GM19351 (cell line): ENCODE measurements around the gene ALB.

ENCODE experiments used
- ATAC-seq: cut with Tn5 transposase; IDR thresholded peaks from one replicate; pipeline ENCODE4 v1.9.1; 2021; ENCODE audit warnings: mild to moderate bottlenecking, moderate library complexity; ENCODE audit not compliant: unreplicated experiment

ALB gene

DNA sequence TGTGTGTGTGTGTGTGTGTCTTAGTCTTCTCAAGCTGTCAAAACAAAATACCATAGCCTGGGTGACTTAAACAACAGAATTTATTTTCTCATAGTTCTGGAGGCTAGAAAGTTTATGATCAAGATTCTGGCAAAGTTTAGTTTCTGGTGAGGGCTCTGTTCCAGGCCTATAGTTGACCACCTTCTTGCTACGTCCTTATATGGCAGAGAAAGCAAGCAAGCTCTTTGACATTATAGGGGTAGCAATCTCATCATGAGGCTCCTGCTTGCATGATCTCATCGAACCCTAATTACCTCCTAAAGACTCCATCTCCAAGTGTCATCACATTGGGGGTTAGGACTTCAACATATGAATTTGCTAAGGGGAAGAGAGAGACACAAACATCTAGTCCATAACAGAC, 25.0 kb downstream of the ALB start:
- no peak for ATAC-seq

DNA sequence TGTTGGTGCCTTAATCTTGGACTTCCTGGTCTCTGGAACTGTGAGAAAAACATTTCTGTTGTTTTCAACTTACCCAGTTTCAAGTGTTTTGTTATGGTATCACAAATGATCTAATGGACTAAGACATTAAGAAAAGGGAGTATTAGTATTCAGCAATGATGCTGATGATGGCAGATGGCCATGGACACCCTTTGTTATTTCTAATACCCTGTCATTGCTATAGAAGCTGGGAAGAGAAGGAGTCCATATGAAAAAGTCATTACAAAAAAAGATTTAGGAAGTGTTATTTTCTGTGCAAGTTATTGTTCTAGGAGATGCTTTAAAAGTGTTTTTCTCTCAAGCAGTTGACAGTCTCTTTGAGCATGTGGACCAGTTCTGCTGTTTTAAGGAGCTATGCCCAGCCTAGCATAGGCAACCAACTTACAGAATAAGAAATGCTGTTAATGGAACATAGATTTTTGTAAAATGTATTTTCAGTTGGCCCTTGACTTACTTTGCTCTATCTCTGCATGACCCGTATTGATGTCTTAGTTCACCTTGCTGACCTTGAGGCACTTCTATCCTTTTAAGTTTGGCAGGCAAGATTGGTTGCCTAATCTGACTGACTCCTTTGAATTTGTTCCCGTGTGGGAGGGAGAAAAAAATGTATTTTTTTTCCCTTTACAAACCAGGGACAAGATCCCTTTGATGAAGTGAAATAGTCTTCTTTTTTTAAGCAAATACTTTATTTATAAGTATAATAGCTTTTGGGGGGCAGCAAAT, 25.9 kb downstream of the ALB start:
- no peak for ATAC-seq

DNA sequence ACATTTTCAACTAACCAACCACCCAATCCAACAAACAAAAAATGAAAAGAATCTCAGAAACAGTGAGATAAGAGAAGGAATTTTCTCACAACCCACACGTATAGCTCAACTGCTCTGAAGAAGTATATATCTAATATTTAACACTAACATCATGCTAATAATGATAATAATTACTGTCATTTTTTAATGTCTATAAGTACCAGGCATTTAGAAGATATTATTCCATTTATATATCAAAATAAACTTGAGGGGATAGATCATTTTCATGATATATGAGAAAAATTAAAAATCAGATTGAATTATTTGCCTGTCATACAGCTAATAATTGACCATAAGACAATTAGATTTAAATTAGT, 27.7 kb downstream of the ALB start:
- no peak for ATAC-seq

DNA sequence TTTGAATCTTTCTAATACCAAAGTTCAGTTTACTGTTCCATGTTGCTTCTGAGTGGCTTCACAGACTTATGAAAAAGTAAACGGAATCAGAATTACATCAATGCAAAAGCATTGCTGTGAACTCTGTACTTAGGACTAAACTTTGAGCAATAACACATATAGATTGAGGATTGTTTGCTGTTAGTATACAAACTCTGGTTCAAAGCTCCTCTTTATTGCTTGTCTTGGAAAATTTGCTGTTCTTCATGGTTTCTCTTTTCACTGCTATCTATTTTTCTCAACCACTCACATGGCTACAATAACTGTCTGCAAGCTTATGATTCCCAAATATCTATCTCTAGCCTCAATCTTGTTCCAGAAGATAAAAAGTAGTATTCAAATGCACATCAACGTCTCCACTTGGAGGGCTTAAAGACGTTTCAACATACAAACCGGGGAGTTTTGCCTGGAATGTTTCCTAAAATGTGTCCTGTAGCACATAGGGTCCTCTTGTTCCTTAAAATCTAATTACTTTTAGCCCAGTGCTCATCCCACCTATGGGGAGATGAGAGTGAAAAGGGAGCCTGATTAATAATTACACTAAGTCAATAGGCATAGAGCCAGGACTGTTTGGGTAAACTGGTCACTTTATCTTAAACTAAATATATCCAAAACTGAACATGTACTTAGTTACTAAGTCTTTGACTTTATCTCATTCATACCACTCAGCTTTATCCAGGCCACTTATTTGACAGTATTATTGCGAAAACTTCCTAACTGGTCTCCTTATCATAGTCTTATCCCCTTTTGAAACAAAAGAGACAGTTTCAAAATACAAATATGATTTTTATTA, 28.3 kb downstream of the ALB start:
- ATAC-seq: no peak

DNA sequence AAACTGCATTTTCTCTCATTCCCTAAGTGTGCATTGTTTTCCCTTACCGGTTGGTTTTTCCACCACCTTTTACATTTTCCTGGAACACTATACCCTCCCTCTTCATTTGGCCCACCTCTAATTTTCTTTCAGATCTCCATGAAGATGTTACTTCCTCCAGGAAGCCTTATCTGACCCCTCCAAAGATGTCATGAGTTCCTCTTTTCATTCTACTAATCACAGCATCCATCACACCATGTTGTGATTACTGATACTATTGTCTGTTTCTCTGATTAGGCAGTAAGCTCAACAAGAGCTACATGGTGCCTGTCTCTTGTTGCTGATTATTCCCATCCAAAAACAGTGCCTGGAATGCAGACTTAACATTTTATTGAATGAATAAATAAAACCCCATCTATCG, 29.1 kb downstream of the ALB start:
- no peak for ATAC-seq

DNA sequence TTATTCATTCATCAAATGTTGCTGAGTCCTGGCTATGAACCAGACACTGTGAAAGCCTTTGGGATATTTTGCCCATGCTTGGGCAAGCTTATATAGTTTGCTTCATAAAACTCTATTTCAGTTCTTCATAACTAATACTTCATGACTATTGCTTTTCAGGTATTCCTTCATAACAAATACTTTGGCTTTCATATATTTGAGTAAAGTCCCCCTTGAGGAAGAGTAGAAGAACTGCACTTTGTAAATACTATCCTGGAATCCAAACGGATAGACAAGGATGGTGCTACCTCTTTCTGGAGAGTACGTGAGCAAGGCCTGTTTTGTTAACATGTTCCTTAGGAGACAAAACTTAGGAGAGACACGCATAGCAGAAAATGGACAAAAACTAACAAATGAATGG, 30.2 kb downstream of the ALB start:
- peak; percentile 89 for ATAC-seq

DNA sequence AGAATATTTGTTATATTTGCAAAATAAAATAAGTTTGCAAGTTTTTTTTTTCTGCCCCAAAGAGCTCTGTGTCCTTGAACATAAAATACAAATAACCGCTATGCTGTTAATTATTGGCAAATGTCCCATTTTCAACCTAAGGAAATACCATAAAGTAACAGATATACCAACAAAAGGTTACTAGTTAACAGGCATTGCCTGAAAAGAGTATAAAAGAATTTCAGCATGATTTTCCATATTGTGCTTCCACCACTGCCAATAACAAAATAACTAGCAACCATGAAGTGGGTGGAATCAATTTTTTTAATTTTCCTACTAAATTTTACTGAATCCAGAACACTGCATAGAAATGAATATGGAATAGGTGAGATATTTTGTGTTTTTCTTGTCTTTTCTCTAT, 31.9 kb downstream of the ALB start, which contains the start of gene AFP:
Gene AFP, plus strand, starts transcription at position 238 of the 400 bp plus-strand sequence. Its CDS starts 42 bp downstream, at position 280.
- ATAC-seq: no peak

DNA sequence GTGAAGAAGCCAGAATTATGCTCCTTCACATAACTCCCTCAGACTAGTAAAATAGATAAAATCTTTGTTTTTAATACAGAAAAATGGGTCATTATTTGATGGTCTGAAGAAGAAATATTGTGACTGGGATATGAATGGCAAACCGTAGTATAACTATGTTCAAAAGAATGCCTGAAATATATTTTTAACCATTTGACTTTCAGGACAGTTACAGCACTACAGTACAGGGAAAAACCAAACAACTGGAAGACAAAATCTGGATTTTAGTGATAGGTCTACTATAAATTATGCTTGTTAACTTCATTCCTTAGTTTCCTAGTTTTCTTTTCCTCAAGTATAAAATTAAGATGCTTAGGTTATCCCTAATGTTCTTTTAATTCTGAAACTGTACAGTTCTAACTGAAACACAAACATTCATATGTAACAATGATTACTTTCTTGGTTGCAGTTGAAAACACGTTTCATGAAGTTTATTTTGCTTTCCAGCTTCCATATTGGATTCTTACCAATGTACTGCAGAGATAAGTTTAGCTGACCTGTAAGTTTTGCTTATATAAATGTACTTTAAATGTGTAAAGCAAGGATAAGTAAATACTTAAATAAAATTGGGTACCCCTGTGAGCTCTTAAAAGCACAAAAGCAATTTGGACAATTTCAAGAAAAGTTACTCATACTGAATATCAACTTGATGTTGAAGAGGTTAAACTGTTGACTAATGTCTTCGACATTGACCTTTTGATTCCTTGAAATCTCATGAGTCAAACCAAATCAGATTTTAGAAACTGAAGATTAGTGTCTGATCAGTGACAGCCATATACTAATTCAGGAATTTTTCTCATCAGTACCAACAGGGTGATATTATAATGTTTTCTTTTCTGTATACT, 32.8 kb downstream of the ALB start:
- no peak for ATAC-seq

DNA sequence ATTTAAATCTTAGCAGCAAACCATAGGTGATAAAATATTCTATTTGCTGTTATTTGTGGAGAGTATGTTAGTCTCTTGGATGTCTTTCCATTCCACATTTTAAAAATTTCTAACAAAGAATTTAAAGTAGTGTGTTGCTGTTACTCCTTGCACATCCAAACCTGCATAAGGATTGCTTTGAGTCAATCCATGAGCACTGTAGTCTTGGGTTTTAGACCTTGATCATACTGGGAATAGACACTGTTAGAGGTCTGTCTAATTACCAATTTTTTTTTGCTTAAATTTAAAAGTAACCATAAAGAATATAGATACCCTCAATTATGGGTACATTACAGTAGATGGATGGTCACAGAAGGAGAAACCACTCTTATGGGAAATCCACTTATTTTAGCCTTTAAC, 33.5 kb downstream of the ALB start:
- no peak for ATAC-seq

DNA sequence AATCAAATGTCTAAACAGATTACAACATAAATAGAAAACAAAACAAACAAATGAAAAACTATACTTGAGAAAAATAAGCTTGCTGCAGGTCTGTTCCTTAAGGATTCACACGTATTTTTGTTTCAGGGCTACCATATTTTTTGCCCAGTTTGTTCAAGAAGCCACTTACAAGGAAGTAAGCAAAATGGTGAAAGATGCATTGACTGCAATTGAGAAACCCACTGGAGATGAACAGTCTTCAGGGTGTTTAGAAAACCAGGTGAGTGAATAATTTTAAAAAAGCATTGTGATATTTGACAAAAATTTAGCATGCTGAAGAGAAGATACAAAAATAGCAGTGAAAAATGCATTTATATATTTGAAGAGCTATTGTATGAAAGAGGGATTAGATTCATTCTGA, 34.0 kb downstream of the ALB start:
- no peak for ATAC-seq

DNA sequence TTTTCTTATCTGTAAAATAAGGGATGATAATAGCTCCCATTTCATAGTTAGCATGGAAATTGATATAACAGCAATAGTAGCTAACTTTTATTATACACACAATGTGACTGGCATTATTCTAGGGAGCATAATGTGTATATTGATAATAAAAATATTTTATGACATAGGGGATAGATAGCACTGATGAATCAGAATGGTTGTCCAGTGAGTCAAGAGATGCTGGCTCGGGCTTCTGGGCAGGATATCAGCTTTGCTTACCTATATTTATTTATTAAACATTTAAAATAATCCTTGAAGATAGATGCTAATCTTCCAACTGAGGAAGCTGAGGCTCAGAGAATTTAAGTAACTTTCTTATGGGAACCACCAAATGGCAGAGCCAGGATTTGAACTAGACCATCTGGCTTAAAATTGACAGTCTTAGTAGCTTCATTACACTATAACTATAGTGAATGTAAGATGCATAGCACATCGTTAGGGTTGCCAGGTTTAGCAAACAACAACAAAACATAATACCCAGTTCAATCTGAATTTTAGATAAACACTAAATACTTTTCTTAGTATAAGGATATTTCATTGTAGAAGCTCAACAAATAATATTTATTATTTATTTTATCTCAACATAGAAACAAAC, 34.6 kb downstream of the ALB start:
- ATAC-seq: no peak

DNA sequence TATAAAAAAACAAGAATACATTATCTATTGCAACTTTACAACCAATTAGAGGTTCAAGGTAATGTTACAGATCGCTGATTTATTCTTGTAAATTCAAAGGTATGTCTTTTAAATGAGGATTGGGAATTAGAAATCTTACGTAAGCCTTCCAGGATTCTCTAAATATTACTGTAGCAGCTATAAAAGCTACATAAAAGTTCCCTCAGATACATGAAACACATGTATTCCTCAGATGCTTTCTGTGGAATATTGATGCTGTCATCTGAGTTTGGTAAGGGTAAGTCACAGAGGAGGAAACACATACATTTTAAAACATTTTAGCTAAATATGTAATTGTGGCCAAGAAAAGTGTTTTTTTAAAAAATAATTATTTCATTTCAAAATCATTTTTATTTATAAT, 35.4 kb downstream of the ALB start:
- ATAC-seq: no peak

DNA sequence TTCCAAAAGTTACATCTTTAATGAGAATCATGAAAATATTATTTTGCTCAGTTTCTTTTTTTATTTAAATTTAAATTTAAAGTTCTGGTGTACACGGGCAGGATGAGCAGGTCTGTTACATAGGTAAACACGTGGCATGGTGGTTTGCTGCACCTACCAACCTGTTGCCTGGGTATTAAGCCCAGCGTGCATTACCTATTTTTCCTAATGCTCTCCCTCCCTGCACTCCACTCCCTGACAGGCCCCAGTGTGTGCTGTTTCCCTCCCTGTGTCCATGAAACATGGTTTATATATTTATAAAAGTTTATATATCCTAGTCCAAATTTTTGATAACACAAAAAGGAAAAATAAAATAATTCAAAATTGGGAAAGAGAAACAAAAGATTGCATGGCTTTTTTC, 35.9 kb downstream of the ALB start:
- ATAC-seq: no peak

DNA sequence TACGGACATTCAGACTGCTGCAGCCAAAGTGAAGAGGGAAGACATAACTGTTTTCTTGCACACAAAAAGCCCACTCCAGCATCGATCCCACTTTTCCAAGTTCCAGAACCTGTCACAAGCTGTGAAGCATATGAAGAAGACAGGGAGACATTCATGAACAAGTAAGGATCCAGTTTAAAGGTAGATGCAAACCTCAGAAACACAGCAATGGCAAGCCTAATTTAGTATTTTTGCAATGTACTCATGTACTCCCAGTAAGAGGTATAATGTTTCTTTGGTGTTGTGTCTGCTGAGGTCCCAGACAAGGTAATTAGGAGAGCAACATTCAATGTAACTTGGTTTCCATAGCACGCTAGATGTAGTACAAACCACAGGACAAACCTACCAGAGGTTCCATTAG, 36.6 kb downstream of the ALB start:
- ATAC-seq: no peak

DNA sequence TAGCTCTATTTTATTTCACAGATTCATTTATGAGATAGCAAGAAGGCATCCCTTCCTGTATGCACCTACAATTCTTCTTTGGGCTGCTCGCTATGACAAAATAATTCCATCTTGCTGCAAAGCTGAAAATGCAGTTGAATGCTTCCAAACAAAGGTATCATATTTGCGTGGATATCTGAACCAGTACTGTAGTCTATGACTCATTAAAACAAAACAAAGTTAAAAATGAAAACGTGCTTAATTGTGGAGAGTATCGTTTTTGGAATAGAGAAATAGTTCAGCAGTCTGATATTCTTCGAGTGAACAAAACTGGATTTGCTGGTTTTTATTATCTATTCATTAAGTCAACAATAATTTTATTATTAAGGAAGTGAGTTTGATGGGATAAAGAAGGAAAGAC, 38.2 kb downstream of the ALB start:
- no peak for ATAC-seq

DNA sequence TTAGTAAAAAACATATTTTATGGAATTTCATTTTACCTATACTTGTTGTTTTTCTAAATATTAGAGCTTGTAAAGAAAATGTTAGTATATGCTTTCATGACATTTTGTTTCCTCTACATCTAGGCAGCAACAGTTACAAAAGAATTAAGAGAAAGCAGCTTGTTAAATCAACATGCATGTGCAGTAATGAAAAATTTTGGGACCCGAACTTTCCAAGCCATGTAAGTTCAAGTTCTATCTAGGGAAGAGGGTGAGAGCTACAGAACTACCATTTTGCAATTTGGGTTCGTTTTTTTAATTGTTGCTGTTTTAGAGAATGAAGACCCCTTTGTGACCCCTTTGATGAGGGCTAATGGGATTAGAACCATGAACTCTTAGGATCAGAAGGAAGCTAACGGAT, 39.1 kb downstream of the ALB start:
- ATAC-seq: no peak

DNA sequence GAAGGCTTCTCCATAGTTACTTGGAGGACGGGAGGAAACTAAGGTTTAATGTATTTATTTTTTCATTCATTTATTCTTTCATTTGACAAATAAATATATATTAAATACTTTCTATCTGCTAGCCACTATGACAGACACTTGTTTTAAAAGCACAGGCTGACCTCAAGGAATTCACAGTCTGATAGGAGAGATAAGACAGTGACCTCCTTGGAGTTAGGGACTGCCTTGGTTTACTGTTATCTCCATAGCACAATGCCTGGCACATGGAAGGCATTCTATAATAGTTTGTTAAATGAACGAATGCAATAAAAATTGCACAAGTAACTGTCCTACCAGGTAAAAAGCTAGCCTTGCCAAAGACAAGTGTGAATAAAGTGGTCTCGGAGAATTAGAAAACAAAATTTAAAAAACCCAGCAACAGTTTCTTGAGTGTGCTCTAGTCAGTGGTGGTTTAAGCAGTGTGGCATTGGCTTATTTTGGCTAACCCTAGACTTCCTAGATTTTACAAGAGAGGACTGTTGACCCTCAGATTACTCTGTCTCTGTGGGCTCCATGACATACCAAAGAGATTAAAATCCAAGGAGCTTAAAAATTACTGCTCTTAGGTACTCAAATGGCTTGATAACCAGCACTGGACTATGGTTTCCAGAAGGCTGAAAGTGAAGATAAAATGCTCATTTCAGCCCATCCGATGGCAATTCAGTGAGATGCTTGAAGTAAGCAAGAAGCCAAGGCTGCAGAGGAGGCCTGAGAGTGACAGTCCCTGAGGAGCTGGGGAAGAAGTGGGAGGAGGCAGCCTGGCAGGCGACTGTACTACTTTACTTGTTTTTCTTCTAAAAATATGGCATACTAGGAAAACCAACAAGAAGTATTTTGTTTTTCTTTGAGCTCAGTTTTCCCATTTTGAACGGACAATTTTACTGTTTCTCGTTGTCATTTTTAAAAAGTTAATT, 41.6 kb downstream of the ALB start:
- ATAC-seq: no peak

DNA sequence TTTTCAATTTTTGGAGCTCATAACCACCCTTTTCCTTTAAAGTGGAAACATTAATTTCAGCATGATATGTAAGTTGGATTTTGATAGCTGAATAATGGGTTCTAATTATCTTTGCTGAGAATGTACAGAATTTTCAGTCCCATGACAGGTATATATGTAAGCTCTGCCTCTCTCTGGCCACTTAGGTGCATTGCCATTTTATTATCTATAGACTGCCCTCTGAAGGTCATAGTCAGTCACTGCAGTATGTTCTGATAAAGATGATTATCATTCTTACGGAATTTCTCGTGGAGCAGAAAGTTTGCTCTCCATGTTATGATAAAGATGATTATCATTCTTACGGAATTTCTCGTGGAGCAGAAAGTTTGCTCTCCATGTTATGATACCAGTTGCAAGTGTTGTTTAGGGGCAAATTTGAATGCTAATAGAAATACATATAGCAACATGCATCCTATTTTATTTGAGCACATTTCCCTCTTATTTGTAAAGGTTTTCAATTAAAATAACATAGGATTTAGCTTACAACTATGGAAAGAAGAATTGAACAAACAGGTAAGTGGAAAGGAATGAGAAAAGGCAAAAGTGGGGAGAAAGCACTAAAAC, 42.4 kb downstream of the ALB start:
- peak; percentile 100 for ATAC-seq

DNA sequence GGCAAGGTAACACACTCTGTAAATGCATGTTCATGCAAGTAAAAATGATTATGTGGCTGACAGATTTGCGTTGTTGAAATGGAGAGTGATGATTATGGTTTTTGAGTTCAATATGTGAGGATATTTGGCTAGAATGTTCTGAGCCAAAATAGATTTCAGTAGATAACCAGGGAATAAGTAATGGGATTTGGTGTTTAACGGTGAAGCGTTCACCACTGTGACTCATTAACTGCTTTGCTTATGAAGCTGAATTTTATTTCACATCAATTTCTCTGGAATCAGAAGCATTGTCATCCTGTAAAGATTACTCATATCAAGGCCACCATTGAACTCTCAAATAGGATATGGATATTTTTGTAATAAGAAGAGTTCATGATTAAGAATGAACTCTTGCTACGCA, 43.6 kb downstream of the ALB start:
- no peak for ATAC-seq
